ENCODE data around the gene SEPHS2. TPM values are rescaled to one million over a fixed set of nuclear protein-coding genes. Genes with fewer than 3 reads are reported as not detected.

The SEPHS2 gene
- total RNA-seq, 1 experiment from 2014 or later = 6.4 TPM

DNA sequence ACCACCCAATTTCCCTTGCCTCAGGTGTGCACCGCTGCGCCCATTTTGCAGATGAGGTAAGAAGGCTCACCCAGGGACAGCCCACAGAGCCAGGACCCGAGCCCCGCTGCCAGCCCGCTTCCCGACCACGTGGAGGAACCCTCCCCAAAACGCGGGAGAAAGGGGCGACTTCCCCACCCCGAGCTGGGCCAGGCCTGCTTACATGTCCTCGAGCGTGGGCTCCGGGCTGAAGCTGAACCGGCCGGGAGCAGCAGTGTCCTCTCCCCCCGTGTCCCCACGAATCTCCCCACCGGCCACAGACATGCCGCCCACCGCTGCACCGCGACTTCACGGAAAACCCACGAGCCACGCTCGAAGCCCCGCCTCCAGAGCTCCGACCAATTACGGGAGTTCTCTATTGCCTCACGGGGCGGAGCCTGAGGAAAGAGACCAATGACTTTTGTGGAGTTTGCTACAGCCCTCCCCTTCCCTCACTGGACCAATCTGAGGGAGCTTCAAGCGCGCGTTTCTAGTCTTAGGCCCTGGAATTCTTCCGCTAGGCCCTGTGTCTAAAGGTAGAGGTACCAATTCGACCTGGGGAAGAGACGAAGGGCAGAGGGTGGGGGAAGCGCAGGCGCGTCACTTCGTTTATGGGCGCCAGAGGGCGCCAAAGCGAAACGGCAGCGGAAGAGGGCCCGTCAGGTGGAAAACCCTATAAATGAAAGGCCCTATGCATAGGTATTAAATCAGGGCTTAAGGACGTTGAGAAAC, 15.8 kb downstream of the SEPHS2 start, which contains the start of gene DCTPP1:
Gene DCTPP1, minus strand, starts transcription at position 353 of the 750 bp plus-strand sequence. Its CDS starts 50 bp downstream, at position 303.
- peak; percentile 97 for DNase-seq (ENCODE audit: low read depth)

DNA sequence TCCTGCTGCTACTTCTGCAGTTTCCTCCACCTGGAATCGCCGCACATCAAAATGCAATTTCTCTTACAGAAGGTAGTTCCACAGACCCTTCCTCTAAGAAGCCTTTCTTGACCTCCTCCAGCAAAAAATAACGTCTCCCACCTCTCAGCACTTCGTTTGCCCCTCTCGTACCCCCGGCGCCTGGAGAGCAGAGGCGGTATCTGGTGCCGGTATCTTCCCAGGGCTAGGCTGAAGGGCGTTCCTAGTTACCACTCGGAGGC, 16.3 kb downstream of the SEPHS2 start:
- DNase-seq (ENCODE audit: low read depth) = no peak

DNA sequence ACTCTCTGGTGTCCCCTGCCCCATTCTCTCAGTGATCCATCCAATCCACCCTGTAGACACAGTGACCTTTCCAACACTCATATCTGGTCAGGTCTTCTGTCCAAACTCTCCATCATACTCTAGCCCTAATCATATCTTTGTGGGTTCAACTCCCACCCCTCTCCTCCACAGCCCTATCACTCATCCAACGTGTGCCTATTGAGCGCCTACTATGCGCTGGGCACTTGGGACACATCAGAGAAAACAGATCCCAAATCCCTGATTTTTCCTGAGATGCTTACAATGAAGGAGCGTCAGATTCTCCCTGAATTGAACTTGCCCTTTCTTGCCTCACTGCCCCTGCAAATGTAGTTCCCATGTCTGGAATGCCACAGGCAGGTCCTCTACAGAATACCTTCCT, 17.6 kb downstream of the SEPHS2 start:
- no peak for DNase-seq (ENCODE audit: low read depth)

DNA sequence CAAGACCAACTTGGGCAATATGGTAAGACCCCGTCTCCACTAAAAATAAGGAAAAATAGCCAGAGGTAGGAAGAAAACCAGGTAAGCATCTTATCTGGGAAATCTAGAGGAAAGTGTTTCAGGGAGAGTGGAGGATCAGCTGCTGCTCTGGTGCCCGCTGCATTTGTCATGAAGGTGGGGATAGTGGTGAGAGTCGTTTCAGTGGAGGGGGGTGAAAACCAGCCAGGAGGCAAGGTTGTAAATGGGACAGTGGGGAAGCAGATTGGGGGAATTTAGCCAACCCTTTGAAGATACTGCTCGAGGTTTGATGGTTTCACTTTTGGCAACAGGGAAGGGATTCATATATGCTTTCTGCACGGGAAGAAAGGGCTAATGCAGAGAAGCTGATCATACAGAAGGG, 24.7 kb downstream of the SEPHS2 start:
- no peak for DNase-seq (ENCODE audit: low read depth)

DNA sequence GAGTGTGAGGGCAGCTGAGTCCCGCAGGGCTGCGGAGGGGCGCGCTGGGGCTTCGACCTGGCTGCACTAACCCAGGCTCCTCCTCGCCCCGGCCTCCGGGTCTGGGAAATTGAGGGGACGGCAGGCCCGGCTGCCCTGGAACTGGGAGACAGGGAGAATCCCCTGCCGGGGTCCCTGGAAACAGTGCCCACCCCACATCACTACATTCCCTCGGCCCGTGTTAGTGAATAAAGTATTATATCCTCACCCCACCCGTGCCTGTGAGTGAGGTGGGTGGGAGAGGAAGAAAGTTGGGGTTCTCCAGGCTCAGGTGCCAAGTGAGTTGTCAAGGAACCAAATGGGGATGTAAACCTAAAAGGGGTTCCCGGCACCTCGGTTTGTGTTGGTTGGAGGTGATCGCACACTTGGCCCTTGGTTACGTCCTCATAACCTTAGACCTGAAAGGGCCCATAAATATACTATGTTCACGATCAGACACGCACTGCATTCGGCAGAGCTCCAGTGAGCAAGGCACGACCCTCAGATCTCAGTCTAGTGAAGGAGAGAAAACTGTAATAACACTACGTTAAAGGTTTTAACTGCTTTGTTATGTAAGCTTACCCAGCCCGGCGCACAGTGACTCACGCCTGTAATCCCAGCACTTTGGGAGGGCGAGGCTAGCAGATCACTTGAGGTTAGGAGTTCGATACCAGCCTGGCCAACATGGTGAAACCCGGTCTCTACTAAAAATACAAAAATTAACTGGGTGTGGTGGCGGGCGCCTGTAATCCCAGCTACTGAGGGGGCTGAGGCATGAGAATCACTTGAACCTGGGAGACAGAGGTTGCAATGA, 27.1 kb downstream of the SEPHS2 start:
- DNase-seq (ENCODE audit: low read depth) = peak; percentile 17

DNA sequence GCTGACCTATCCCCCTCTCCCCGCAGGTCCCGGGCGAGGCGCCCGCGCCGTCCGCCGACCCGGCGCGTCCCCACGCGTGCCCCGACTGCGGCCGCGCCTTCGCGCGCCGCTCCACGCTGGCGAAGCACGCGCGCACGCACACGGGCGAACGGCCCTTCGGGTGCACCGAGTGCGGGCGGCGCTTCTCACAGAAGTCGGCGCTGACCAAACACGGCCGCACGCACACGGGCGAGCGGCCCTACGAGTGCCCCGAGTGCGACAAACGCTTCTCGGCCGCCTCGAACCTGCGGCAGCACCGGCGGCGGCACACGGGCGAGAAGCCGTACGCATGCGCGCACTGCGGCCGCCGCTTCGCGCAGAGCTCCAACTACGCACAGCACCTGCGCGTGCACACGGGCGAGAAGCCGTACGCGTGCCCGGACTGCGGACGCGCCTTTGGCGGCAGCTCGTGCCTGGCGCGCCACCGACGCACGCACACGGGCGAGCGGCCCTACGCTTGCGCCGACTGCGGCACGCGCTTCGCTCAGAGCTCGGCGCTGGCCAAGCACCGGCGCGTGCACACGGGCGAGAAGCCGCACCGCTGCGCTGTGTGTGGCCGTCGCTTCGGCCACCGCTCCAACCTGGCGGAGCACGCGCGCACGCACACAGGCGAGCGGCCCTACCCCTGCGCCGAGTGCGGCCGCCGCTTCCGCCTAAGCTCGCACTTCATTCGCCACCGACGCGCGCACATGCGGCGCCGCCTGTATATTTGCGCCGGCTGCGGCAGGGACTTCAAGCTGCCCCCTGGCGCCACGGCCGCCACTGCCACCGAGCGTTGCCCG, 27.9 kb downstream of the SEPHS2 start:
- peak; percentile 95 for DNase-seq (ENCODE audit: low read depth)

DNA sequence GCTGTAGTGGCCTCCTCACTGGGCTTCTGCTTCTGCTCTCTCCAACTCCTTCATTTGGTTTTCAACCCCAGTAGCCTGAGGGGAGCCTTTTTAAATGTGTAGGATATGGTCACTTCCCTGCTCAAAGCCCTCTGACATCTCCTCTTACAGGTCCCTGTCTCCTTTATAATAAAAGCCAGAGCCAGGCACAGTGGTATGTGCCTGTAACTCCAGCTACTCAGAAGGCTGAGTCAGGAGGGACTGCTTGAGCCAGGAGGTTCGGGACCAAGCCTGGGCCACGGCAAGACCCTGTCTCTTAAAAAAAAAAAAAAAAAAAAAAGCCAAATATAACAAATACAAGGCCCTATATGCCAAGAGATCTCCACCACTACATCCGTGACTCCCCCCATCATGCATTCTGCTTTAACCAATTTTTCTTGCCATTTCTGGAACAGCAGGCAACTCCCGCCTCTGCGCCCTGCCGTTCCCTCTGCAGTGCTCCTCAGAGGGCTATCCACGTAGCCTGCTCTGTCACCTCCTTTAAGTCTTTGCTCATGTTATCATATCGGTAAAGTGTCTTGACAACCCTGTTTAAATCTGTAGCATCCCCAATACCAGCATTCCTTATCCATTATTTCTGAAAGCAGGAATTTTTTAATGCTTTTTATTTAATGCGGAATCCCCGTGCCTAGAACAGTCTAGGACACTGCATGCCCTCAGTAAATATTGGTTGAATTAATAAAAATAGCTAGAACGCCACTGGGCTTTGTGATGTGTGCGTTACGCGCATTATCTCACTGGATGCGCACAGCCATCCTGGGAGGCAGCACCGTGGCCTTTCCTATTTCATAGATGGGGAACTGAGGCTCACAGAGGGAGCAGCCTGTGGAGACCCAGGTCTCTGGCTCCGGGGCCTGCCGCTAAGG, 28.8 kb downstream of the SEPHS2 start:
- no peak for DNase-seq (ENCODE audit: low read depth)

DNA sequence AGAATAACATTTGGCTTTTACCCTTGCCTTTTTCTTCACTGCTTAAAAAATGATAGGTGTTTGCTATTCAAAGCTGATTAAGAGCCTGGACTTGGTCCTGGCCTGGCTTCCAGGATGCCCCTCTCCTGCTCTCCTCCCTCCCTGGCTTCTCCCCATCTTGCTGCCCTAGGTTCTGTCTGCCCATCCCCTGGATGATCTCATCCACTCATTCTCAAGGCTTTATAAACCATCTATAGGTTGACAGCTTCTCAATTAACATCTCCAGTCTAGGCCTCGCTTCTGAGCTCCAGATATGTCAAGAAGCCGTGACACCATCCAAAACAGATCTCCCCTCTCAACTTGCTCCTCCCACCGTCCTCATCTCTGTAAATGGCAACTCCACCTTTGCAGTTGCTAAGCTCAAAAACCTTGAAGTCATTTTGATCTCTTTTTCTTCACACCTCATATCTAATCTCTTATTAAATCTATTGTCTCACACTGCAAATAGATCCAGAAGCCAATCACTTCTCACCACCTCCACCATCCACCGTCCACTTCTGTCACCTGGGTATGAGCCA, 29.5 kb downstream of the SEPHS2 start:
- DNase-seq (ENCODE audit: low read depth) = no peak

DNA sequence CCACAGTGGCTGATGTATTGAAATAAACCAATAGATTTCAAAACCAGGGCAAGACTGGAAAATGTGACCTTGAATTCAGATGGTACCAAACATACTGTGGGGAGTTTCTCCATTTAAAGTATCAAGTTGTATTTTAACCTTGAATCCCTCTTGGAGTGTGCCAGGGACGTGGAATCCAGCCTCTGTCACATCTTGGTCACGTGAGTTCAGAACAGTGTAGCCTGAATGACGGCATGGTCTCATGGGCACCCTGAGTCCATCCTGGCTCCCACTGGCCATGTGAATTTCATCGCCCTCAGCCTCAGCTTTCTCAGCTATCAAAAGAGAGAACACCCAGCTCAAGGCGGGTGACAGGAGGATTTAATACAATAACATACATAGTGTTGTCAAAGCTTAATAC, 31.5 kb downstream of the SEPHS2 start:
- no peak for DNase-seq (ENCODE audit: low read depth)

DNA sequence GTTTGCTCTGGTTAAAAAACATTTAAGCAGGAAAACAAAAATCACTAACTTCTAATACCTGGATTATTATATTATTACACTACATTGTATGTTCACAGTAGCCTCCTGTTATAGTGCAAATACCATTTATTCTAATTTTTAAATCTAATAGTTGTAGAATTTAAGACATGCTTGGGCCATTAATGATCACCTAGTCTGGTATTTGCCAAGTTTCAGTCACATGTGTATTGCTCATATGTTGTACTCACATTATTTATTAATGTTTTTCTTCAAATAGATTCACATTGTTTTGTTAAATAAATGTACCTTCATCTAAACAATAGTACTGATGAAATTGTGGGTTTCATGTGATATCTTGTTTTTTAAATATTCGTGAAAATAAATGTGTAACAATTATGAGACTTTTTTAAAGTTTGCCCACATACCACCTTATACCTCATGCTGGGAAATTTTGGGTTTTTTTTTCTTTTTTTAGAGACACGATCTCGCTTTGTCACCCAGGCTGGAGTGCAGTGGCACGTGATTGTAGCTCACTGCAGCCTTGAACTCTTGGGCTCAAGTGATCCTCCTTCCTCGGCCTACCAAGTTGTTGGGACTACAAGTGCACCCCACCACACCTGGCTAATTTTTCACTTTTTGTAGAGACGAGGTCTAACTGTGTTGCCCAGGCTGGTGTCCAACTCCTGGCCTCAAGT, 32.4 kb downstream of the SEPHS2 start:
- DNase-seq (ENCODE audit: low read depth) = no peak

DNA sequence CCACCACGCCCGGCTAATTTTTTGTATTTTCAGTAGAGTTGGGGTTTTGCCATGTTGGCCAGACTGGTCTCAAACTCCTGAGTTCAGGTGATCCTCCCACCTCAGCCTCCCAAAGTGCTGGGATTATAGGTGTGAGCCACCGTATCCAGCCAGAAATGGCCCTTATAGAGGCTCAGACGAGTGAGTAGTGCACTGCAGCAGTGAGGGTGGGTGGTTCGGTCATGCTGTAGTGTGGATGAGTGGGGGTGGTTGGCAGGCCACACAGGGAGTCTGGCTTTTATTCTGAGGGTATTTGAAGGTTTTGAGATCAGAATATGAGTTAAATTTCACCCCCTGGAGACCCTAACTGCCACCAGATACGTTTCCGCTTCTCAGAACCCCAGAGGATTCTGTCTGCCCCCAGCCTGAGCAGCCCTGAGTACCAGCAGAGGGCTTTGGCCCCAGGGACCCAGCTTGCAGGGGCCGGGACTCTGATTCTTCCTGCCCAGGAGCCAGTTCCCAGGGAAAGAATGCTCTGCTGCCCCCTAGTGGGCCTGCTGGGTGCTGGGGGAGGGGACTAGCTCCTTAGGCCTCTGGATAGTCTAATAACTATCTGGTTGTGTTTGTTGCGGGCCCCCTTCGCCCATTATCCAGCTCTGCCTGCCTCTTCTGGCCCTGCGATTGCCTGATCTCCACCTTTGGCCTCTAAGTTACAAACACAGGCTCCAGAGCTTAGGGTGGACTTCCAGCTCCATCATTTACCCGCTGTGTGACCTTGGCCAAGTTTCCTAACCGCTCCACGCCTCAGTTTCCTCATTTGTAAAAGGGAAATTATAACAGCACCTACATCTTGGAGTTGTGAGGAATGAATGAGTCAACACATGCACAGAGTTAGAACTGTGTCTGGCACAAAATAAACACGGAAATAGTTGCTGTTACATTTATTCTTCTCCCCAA, 36.3 kb downstream of the SEPHS2 start:
- peak; percentile 83 for DNase-seq (ENCODE audit: low read depth)

DNA sequence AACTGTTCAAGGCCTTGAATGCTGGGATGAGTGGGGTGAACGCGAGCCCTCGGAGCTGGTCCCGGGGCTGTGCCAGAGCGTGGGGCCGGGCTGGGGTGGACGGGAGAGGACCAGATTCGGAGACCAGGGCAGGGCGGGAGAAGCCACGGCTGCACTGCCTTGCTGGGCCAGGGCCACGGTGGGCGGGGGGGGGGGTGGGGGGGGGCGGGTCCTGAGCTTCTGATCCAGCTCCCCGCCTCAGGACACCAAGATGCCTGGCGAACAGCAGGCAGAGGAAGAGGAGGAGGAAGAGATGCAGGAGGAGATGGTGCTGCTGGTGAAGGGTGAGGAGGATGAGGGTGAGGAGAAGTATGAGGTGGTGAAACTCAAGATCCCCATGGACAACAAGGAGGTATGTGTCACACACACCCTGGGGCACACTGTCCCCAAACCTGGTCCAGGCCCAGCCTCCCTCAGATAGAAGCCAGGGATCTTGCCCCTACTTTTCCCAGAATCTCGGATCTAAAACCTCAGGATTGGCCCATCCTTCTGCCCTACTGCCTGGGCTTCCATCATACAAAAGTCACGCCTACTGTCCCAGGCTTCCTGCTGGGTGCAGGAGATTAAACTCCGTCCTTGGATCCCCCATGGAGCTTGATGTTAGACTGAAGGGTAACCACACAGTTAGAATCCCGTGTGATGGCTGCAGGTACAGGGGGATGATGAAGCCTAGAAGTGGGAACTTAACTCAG, 37.7 kb downstream of the SEPHS2 start:
- peak; percentile 23 for DNase-seq (ENCODE audit: low read depth)

DNA sequence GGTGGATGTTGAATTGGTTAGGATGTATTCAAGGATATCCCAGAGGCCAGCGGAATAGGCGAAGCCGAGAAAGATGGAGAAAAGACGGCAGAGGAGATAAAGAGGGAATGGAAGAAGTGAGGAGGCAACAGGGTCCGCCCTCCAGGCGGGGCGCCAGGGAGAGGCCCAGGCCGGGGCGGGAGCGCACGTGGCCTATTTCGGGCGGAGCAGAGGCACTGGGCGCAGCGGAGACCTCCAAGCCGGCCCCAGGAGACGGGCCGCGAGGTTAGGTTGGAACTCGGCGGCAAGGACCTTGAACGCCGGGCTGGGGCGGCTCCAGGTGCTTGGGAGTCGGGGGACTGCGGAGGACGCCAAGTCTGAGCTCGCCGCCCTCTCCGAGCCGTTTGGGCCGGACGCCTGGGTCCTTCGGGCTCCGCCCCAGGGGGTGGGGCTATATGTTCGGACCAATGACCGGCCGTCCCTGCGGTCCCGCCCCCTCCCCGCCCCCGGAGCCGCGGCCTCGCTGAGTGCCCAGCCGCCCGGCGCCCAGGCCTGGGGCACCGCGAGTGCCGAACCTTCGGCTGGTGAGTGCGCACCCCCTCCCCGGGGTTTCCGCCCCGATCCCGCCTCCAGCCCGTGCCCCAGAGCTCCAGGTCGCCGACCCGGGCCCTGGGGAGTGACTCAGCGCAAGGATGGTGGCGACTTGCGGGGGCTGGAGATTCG, 38.4 kb downstream of the SEPHS2 start, which contains the start of gene ZNF771:
Gene ZNF771, plus strand, starts transcription at position 505 of the 702 bp plus-strand sequence. CDS start 448 bp downstream, outside the sequence.
- DNase-seq (ENCODE audit: low read depth) = peak; percentile 87

DNA sequence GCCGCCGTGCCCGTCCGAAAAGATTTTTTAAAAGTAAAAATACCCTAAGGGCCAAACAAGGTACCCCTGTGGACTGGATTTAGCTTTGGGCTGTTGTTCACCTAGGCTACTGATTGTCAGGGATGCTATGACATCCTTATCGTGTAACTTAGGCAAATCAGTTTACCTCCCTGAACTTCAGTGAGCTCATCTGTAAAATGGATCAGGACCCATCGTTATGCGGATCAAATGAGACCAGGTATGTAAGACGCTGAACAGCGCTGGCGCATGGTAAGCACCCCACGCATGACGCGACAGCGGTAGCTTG, 38.9 kb downstream of the SEPHS2 start:
- no peak for DNase-seq (ENCODE audit: low read depth)

DNA sequence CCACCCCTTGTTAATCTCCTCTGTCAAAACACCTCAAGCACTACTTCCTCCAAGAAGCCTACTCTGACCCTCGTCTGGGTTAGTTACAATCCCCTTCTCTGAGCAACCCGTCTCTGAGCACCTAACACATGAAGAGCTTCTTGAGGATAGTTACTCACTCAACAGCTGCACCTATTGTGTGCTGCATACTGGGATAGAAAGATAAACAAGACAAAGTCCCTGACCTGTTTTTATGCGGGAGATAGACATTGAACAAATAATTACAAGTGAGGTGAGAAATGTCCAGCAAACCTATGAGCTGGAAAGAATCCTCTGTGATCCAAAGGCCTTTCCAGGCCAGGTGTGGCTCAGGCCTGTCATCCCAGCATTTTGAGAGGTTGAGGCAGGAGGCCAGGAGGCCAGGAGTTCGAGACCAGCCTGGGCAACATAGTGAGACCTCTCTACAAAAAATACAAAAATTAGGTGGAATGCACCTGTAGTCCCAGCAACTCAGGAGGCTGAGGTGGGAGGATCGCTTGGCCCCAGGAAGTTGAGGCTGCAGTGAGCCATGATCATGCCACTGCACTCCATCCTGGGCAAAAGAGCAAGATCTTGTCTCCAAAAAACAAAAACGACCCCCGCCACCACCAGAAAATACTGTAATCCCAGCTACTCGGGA, 43.8 kb downstream of the SEPHS2 start:
- DNase-seq (ENCODE audit: low read depth) = no peak

DNA sequence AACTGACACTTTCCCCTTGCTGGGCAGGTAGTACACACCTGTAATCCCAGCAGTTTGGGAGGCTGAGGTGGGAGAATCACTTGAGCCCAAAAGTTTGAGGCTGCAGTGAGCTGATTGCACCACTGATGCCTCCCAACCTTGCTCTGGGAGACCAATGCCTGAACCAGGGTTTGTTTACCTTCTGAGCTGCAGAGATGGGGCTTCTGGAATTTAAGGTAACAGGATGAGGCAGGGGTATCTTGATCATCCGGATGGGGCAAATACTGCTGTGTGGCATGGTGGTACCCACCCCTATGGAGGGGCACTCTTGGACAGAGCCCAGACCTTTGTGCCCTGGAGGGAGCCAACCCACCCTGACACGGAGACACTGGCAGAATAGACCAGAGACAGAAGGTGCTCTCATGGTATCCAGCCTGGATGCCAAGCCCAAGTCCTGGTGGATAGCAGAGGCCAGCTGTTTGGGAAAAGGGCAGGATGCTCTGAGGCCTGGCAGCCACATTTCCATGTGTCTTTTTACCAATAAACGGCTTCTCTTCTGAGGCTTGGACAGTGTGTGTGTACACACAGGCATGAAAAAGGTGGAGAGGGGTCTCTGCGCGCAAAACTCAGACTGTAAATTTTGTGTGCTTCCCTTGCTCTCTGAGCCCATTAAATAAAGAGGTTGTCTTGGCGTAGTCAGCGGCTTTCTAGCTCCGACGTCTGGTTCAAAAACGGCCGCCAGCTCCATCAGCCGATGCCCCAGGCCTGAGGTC, 46.1 kb downstream of the SEPHS2 start:
- DNase-seq (ENCODE audit: low read depth) = no peak

Data from Daoy (cell line).